Bronchial epithelial cell (primary cell): ENCODE measurements around the gene TMX4. TPM values are rescaled to one million over a fixed set of nuclear protein-coding genes. Genes with fewer than 3 reads are reported as not detected.
A peak's percentile ranks its signal among the peaks of the same experiment; 100 is the strongest.

Experiments
- DNase-seq: peaks from one replicate; pipeline ENCODE4 v3.0.0-alpha.2; 2010; ENCODE audit warnings: low read depth
- FAIRE-seq: peaks from 2 replicates; lab custom pipeline; 2011; peaks lifted over from hg19 to GRCh38; lab: Jason Lieb, UNC
- H3K27me3 ChIP-seq: 2 replicates; pipeline ENCODE4 v1.5.1; 2011; ENCODE audit warnings: low read length; ENCODE audit not compliant: control insufficient read depth, insufficient read depth
- H3K36me3 ChIP-seq: 2 replicates; pipeline ENCODE4 v1.5.1; 2011; ENCODE audit warnings: low read length; ENCODE audit not compliant: control insufficient read depth, insufficient read depth
- H3K4me3 ChIP-seq: 2 replicates; pipeline ENCODE4 v1.5.1; 2011; ENCODE audit warnings: mild to moderate bottlenecking, low read depth, low read length, control low read depth
- total RNA-seq: library from RNA; depleted of rRNA; stranded (reverse); fragments of >200 nt; gene quantifications from 2 replicates; pipeline ENCODE4 v1.2.1, GENCODE V29; 2014
- TF ChIP-seq, protein P1 (sequence below): IDR thresholded peaks from 2 replicates; pipeline ENCODE4 v1.5.1; 2011; ENCODE audit warnings: mild to moderate bottlenecking, moderate library complexity, low read length, control low read depth, inconsistent platforms; ENCODE audit not compliant: insufficient read depth, severe bottlenecking

TMX4 gene, protein sequence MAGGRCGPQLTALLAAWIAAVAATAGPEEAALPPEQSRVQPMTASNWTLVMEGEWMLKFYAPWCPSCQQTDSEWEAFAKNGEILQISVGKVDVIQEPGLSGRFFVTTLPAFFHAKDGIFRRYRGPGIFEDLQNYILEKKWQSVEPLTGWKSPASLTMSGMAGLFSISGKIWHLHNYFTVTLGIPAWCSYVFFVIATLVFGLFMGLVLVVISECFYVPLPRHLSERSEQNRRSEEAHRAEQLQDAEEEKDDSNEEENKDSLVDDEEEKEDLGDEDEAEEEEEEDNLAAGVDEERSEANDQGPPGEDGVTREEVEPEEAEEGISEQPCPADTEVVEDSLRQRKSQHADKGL
- total RNA-seq: 11.6 and 19.5 TPM in 2 replicates

DNA sequence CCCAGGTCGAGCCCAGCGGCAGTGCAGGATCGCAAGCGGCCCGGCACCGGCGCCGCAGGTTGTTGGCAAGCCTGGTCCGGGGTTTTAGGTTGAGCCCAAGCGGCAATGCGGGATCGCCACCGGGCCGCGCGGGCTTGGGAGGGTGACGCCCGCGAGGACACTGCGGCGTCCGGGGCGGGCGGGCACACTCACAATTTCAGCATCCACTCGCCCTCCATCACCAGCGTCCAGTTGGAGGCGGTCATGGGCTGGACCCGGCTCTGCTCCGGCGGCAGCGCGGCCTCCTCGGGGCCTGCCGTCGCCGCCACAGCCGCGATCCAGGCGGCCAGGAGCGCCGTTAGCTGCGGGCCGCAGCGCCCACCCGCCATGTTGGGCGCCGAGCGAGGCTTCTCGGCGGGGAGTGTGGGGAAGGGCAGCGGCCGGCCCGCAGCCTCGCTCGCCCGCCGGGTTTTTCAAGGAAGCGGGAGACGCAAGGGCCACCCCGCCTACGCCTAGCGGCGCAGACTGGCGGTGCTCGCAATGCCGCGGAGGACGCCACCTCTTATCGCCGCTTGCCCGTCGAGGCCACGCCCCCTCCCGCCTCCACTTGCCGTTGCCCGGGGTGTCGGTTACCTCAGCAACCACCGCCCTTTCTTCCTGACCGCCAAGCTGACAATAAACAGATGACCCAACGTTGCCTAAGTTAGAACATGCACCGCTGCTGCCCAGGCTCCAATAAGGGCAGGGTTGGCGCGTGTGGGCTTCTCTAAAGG is at the start of gene TMX4:
TSS of gene TMX4 (minus strand) at position 516 of the 752 bp plus-strand sequence. CDS start at position 368, 148 bp downstream.
- Histone ChIP-seq H3K36me3 (no peaks in the 10 kb centered on the region), H3K27me3 (no peaks in the 10 kb centered on the region), H3K4me3 (peak within 1 kb of the TSS; percentile 67)
- TF ChIP-seq, protein P1, sequence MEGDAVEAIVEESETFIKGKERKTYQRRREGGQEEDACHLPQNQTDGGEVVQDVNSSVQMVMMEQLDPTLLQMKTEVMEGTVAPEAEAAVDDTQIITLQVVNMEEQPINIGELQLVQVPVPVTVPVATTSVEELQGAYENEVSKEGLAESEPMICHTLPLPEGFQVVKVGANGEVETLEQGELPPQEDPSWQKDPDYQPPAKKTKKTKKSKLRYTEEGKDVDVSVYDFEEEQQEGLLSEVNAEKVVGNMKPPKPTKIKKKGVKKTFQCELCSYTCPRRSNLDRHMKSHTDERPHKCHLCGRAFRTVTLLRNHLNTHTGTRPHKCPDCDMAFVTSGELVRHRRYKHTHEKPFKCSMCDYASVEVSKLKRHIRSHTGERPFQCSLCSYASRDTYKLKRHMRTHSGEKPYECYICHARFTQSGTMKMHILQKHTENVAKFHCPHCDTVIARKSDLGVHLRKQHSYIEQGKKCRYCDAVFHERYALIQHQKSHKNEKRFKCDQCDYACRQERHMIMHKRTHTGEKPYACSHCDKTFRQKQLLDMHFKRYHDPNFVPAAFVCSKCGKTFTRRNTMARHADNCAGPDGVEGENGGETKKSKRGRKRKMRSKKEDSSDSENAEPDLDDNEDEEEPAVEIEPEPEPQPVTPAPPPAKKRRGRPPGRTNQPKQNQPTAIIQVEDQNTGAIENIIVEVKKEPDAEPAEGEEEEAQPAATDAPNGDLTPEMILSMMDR: peak; percentile 55
- FAIRE-seq: no peak
- DNase-seq: peak; percentile 93

- H3K27me3 ChIP-seq: no peaks in the 10 kb centered on the region
- DNase-seq (no peak), FAIRE-seq (no peak)
- TF ChIP-seq, protein P1: no peak
- no peaks in the 10 kb centered on the region for H3K36me3 ChIP-seq
- H3K4me3 ChIP-seq: no peak overlapping the region
Measured at GRCh38 chr20:8067082-8067481, 47.5 kb upstream of the TMX4 start.

- FAIRE-seq (no peak), DNase-seq (peak; percentile 28)
- TF ChIP-seq, protein P1: no peak
- Histone ChIP-seq H3K4me3 (no peak overlapping the region), H3K36me3 (no peaks in the 10 kb centered on the region), H3K27me3 (no peaks in the 10 kb centered on the region)
Measured at GRCh38 chr20:8066662-8067061, 47.1 kb upstream of the TMX4 start.

DNA sequence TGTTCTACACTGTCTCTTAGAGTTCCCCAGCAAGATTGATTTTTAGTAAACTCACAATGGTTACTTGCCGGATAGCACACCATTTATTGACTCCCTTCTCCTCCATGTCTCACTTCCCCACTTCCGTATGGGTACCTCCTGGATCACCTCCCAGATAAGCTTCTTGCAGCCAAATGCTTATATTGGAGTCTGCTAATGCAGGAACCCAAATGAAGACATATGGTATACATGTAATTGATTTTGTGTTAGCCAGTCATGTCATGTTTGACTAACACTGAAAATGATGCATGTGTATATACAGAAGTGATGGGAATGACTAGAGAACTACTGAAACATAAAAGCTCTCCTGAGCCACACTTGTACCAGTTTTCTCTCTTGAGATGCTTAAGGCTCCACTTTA is 46.1 kb upstream of the TMX4 start:
- no peaks in the 10 kb centered on the region for H3K27me3 ChIP-seq
- DNase-seq: no peak
- TF ChIP-seq, protein P1: no peak
- FAIRE-seq: no peak
- no peaks in the 10 kb centered on the region for H3K36me3 ChIP-seq
- no peak overlapping the region for H3K4me3 ChIP-seq

- Histone ChIP-seq H3K36me3 (no peaks in the 10 kb centered on the region), H3K4me3 (no peak overlapping the region), H3K27me3 (no peaks in the 10 kb centered on the region)
- FAIRE-seq (no peak), DNase-seq (no peak)
- TF ChIP-seq, protein P1: no peak
Measured at GRCh38 chr20:8062756-8063155, 43.2 kb upstream of the TMX4 start.
